ENCODE measurements around the gene TSTD1. TPM values are rescaled to one million over a fixed set of nuclear protein-coding genes. Genes with fewer than 3 reads are reported as not detected.

The TSTD1 gene
- 157 TPM for polyA plus RNA-seq (2012; ENCODE audit: low read depth, missing spikeins)

GRCh38 chr1:161038523-161039153, at the start of gene TSTD1:
TSS of gene TSTD1 (minus strand) at chr1:161038964. CDS start at chr1:161038889, 75 bp downstream.
- TF ChIP-seq SPI1 (IDR thresholded peaks at IDR 0.05; ENCODE audit: low read depth, low read length) (no peak), TAF1 (IDR thresholded peaks at IDR 0.05; ENCODE audit: low read depth, low read length) (peak; percentile 58; the same call in 1 of the 2 replicates), POU2F2 (IDR thresholded peaks at IDR 0.05; ENCODE audit: low read depth, low read length) (peak; percentile 17; the same call in 1 of the 2 replicates), POLR2A (IDR thresholded peaks at IDR 0.05; ENCODE audit: low read depth, low read length) (peak; percentile 88; the same call in 1 of the 2 replicates), PAX5 (IDR thresholded peaks at IDR 0.05; ENCODE audit: insufficient read depth, low read length, severe bottlenecking) (no peak), POLR2AphosphoS5 (IDR thresholded peaks at IDR 0.05; ENCODE audit: low read depth, low read length) (peak; percentile 90)

GRCh38 chr1:161086457-161086856, 47.7 kb upstream of the TSTD1 start:
- DNase-seq (ENCODE audit: insufficient read length, low spot score): no peak
- TF ChIP-seq TAF1 (IDR thresholded peaks at IDR 0.05; ENCODE audit: low read depth, low read length) (no peak), SPI1 (IDR thresholded peaks at IDR 0.05; ENCODE audit: low read depth, low read length) (no peak), POLR2AphosphoS5 (IDR thresholded peaks at IDR 0.05; ENCODE audit: low read depth, low read length) (no peak), POLR2A (IDR thresholded peaks at IDR 0.05; ENCODE audit: low read depth, low read length) (no peak), PAX5 (IDR thresholded peaks at IDR 0.05; ENCODE audit: insufficient read depth, low read length, severe bottlenecking) (no peak), POU2F2 (IDR thresholded peaks at IDR 0.05; ENCODE audit: low read depth, low read length) (no peak)
- FAIRE-seq: no peak

More at GRCh38 chr1:161038523-161039153, at the start of gene TSTD1:
- FAIRE-seq (peak; percentile 94), DNase-seq (ENCODE audit: insufficient read length, low spot score) (peak; percentile 89)

GRCh38 chr1:161085165-161085564, 46.4 kb upstream of the TSTD1 start:
- DNase-seq (ENCODE audit: insufficient read length, low spot score): no peak
- TF ChIP-seq TAF1 (IDR thresholded peaks at IDR 0.05; ENCODE audit: low read depth, low read length): no peak
- TF ChIP-seq PAX5 (IDR thresholded peaks at IDR 0.05; ENCODE audit: insufficient read depth, low read length, severe bottlenecking): no peak
- TF ChIP-seq POLR2A (IDR thresholded peaks at IDR 0.05; ENCODE audit: low read depth, low read length): no peak
- TF ChIP-seq POU2F2 (IDR thresholded peaks at IDR 0.05; ENCODE audit: low read depth, low read length): no peak
- no peak for TF ChIP-seq SPI1 (IDR thresholded peaks at IDR 0.05; ENCODE audit: low read depth, low read length)
- no peak for TF ChIP-seq POLR2AphosphoS5 (IDR thresholded peaks at IDR 0.05; ENCODE audit: low read depth, low read length)
- FAIRE-seq: no peak

GRCh38 chr1:161084597-161084988, 45.8 kb upstream of the TSTD1 start:
- TF ChIP-seq POLR2A (IDR thresholded peaks at IDR 0.05; ENCODE audit: low read depth, low read length) (no peak), POLR2AphosphoS5 (IDR thresholded peaks at IDR 0.05; ENCODE audit: low read depth, low read length) (no peak), SPI1 (IDR thresholded peaks at IDR 0.05; ENCODE audit: low read depth, low read length) (no peak), TAF1 (IDR thresholded peaks at IDR 0.05; ENCODE audit: low read depth, low read length) (no peak), PAX5 (IDR thresholded peaks at IDR 0.05; ENCODE audit: insufficient read depth, low read length, severe bottlenecking) (no peak), POU2F2 (IDR thresholded peaks at IDR 0.05; ENCODE audit: low read depth, low read length) (no peak)
- FAIRE-seq: no peak
- DNase-seq (ENCODE audit: insufficient read length, low spot score): no peak

- no peak for FAIRE-seq
- no peak for DNase-seq (ENCODE audit: insufficient read length, low spot score)
- TF ChIP-seq POU2F2 (IDR thresholded peaks at IDR 0.05; ENCODE audit: low read depth, low read length) (no peak), SPI1 (IDR thresholded peaks at IDR 0.05; ENCODE audit: low read depth, low read length) (no peak), POLR2A (IDR thresholded peaks at IDR 0.05; ENCODE audit: low read depth, low read length) (no peak), POLR2AphosphoS5 (IDR thresholded peaks at IDR 0.05; ENCODE audit: low read depth, low read length) (no peak), TAF1 (IDR thresholded peaks at IDR 0.05; ENCODE audit: low read depth, low read length) (no peak), PAX5 (IDR thresholded peaks at IDR 0.05; ENCODE audit: insufficient read depth, low read length, severe bottlenecking) (no peak)
Observed at GRCh38 chr1:161083748-161084596, 45.2 kb upstream of the TSTD1 start.

GRCh38 chr1:161082996-161083747, 44.4 kb upstream of the TSTD1 start:
- TF ChIP-seq SPI1 (IDR thresholded peaks at IDR 0.05; ENCODE audit: low read depth, low read length): no peak
- no peak for TF ChIP-seq POLR2A (IDR thresholded peaks at IDR 0.05; ENCODE audit: low read depth, low read length)
- TF ChIP-seq POU2F2 (IDR thresholded peaks at IDR 0.05; ENCODE audit: low read depth, low read length): no peak
- no peak for TF ChIP-seq POLR2AphosphoS5 (IDR thresholded peaks at IDR 0.05; ENCODE audit: low read depth, low read length)
- TF ChIP-seq PAX5 (IDR thresholded peaks at IDR 0.05; ENCODE audit: insufficient read depth, low read length, severe bottlenecking): no peak
- no peak for TF ChIP-seq TAF1 (IDR thresholded peaks at IDR 0.05; ENCODE audit: low read depth, low read length)
- DNase-seq (ENCODE audit: insufficient read length, low spot score) (no peak), FAIRE-seq (peak; percentile 40)

GRCh38 chr1:161082483-161082882, 43.7 kb upstream of the TSTD1 start:
- no peak for TF ChIP-seq POU2F2 (IDR thresholded peaks at IDR 0.05; ENCODE audit: low read depth, low read length)
- TF ChIP-seq POLR2AphosphoS5 (IDR thresholded peaks at IDR 0.05; ENCODE audit: low read depth, low read length): no peak
- TF ChIP-seq TAF1 (IDR thresholded peaks at IDR 0.05; ENCODE audit: low read depth, low read length): no peak
- TF ChIP-seq POLR2A (IDR thresholded peaks at IDR 0.05; ENCODE audit: low read depth, low read length): no peak
- TF ChIP-seq PAX5 (IDR thresholded peaks at IDR 0.05; ENCODE audit: insufficient read depth, low read length, severe bottlenecking): no peak
- no peak for TF ChIP-seq SPI1 (IDR thresholded peaks at IDR 0.05; ENCODE audit: low read depth, low read length)
- DNase-seq (ENCODE audit: insufficient read length, low spot score): no peak
- no peak for FAIRE-seq

GRCh38 chr1:161081519-161081918, 42.8 kb upstream of the TSTD1 start:
- FAIRE-seq (no peak), DNase-seq (ENCODE audit: insufficient read length, low spot score) (no peak)
- TF ChIP-seq POU2F2 (IDR thresholded peaks at IDR 0.05; ENCODE audit: low read depth, low read length) (no peak), SPI1 (IDR thresholded peaks at IDR 0.05; ENCODE audit: low read depth, low read length) (no peak), PAX5 (IDR thresholded peaks at IDR 0.05; ENCODE audit: insufficient read depth, low read length, severe bottlenecking) (no peak), TAF1 (IDR thresholded peaks at IDR 0.05; ENCODE audit: low read depth, low read length) (no peak), POLR2AphosphoS5 (IDR thresholded peaks at IDR 0.05; ENCODE audit: low read depth, low read length) (no peak), POLR2A (IDR thresholded peaks at IDR 0.05; ENCODE audit: low read depth, low read length) (no peak)

Data from GM12891 (cell line).